ENCODE measurements around the gene RAB3A. TPM values are rescaled to one million over a fixed set of nuclear protein-coding genes. Genes with fewer than 3 reads are reported as not detected.

Gene RAB3A, protein sequence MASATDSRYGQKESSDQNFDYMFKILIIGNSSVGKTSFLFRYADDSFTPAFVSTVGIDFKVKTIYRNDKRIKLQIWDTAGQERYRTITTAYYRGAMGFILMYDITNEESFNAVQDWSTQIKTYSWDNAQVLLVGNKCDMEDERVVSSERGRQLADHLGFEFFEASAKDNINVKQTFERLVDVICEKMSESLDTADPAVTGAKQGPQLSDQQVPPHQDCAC
- total RNA-seq (1.5 TPM), polyA plus RNA-seq (ENCODE audit: insufficient read depth in 1 of 8, insufficient read length in 8 of 8, low replicate concordance in 1 of 8) (1 to 10 TPM; 3.2 to 5.4 (median 4.0) TPM)
- long read RNA-seq, donor 1, result 0 reads
- long read RNA-seq, donor 2, result 0 reads
- long read RNA-seq, donor 3, partial matches to known transcripts, result 0 of 1 reads
- long read RNA-seq, donor 3, other reads (novel, unspliced or antisense), result 0 of 1 reads
- long read RNA-seq, donor 4, partial matches to known transcripts, result 0 of 3 reads
- long read RNA-seq, donor 4, other reads (novel, unspliced or antisense), result 0 of 3 reads
- long read RNA-seq, donor 5, partial matches to known transcripts, result 0 of 4 reads
- long read RNA-seq, donor 5, other reads (novel, unspliced or antisense), result 0 of 4 reads
- long read RNA-seq, donor 6, transcript RAB3A-201 (5 exons, 1,528 nt), result major isoform, 5 of 5 reads
- long read RNA-seq, donor 6, partial matches to known transcripts, result 0 of 5 reads
- long read RNA-seq, donor 6, other reads (novel, unspliced or antisense), result 0 of 5 reads
- long read RNA-seq, donor 7, partial matches to known transcripts, result 0 of 2 reads
- long read RNA-seq, donor 7, other reads (novel, unspliced or antisense), result 0 of 2 reads
- long read RNA-seq, donor 8, partial matches to known transcripts, result 0 of 1 reads
- long read RNA-seq, donor 8, other reads (novel, unspliced or antisense), result 0 of 1 reads
- long read RNA-seq, donor 9, partial matches to known transcripts, result 0 of 1 reads
- long read RNA-seq, donor 9, other reads (novel, unspliced or antisense), result 0 of 1 reads
- long read RNA-seq, donor 10, partial matches to known transcripts, result 0 of 1 reads
- long read RNA-seq, donor 10, other reads (novel, unspliced or antisense), result 0 of 1 reads
- long read RNA-seq, donor 11, partial matches to known transcripts, result 0 of 3 reads
- long read RNA-seq, donor 11, other reads (novel, unspliced or antisense), result 0 of 3 reads

DNA sequence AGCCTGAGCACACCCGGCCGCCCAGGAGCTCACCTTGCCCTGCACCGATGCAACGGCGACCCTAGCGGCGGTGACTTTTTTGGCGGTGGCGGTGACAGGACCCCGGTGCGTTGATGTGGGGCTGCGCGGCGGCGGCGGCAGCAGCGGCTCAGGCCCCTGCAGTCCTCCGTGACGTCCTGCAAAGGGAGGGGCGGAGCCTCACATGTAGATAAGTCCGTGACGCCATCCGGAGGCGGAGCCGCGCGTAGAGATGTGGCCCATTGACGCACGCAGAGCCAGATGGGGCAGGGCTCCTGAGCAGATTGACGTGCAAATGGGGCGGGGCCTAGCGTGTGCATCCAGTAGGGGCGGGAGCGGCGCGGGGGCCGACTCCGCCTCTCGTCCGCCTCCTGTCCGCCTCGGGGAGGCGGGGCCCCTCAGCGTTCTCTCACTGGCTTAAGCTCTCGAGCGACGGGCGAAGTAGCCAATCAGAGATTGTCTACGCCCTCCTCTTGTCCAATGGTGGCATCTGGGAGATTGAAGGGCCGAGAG lies at the start of gene RAB3A:
Gene RAB3A, minus strand, starts transcription at position 180 of the 531 bp plus-strand sequence. CDS start 1,302 bp downstream, outside the sequence.
- Histone ChIP-seq H3K27ac (ENCODE audit: low read length) (peak within 1 kb of the TSS; percentile 100), H3K4me1 (ENCODE audit: control insufficient read depth, insufficient read depth, low read length) (peaks cover 26% of the 10 kb centered on the region), H3K9me3 (replicated peaks; ENCODE audit: control insufficient read depth, low read depth, low read length) (no peaks in the 10 kb centered on the region), H3K27me3 (ENCODE audit: control insufficient read depth, insufficient read depth, low read length) (peaks cover 8% of the 10 kb centered on the region), H3K4me3 (ENCODE audit: low read length) (peak within 1 kb of the TSS; percentile 77), H3K36me3 (ENCODE audit: control insufficient read depth, insufficient read depth, low read length) (peaks cover 7% of the 10 kb centered on the region)
- under 1% methylated on average over 50 of the region's 50 CpGs for WGBS (ENCODE audit: insufficient coverage)
- DNase-seq, result peak; percentile 100

GRCh38 chr19:18253130-18253529 lies 49.3 kb upstream of the RAB3A start:
- H3K27me3 ChIP-seq (ENCODE audit: control insufficient read depth, insufficient read depth, low read length), result peaks cover 12% of the 10 kb centered on the region
- H3K27ac ChIP-seq (ENCODE audit: low read length), result no peak overlapping the region
- DNase-seq, result no peak
- H3K4me3 ChIP-seq (ENCODE audit: low read length), result no peak overlapping the region
- H3K4me1 ChIP-seq (ENCODE audit: control insufficient read depth, insufficient read depth, low read length), result no peaks in the 10 kb centered on the region
- H3K9me3 ChIP-seq (replicated peaks; ENCODE audit: control insufficient read depth, low read depth, low read length), result peaks cover 7% of the 10 kb centered on the region
- peaks cover 13% of the 10 kb centered on the region for H3K36me3 ChIP-seq (ENCODE audit: control insufficient read depth, insufficient read depth, low read length)
- WGBS (ENCODE audit: insufficient coverage), result no CpG with 5 or more reads among the region's 4 CpGs

DNA sequence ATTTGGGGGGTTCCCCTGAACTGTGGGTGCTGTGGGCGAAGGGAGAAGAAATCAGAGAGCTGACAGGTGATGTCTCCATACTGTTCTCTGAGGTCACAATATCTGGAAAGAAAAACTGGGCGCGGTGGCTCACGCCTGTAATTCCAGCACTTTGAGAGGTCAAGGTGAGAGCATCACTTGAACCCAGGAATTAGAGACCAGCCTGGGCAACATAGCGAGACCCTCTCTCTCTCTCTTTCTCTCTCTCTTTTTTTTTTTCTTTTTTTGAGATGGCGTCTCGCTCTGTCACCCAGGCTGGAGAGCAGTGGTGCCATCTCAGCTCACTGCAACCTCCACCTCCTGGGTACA lies 48.5 kb upstream of the RAB3A start:
- Histone ChIP-seq H3K4me1 (ENCODE audit: control insufficient read depth, insufficient read depth, low read length) (no peaks in the 10 kb centered on the region), H3K36me3 (ENCODE audit: control insufficient read depth, insufficient read depth, low read length) (peaks cover 7% of the 10 kb centered on the region), H3K9me3 (replicated peaks; ENCODE audit: control insufficient read depth, low read depth, low read length) (peaks cover 7% of the 10 kb centered on the region), H3K27ac (ENCODE audit: low read length) (no peak overlapping the region), H3K27me3 (ENCODE audit: control insufficient read depth, insufficient read depth, low read length) (peaks cover 12% of the 10 kb centered on the region), H3K4me3 (ENCODE audit: low read length) (no peak overlapping the region)
- WGBS (ENCODE audit: insufficient coverage), result 77% methylated on average over 6 of the region's 7 CpGs
- DNase-seq, result no peak

DNA sequence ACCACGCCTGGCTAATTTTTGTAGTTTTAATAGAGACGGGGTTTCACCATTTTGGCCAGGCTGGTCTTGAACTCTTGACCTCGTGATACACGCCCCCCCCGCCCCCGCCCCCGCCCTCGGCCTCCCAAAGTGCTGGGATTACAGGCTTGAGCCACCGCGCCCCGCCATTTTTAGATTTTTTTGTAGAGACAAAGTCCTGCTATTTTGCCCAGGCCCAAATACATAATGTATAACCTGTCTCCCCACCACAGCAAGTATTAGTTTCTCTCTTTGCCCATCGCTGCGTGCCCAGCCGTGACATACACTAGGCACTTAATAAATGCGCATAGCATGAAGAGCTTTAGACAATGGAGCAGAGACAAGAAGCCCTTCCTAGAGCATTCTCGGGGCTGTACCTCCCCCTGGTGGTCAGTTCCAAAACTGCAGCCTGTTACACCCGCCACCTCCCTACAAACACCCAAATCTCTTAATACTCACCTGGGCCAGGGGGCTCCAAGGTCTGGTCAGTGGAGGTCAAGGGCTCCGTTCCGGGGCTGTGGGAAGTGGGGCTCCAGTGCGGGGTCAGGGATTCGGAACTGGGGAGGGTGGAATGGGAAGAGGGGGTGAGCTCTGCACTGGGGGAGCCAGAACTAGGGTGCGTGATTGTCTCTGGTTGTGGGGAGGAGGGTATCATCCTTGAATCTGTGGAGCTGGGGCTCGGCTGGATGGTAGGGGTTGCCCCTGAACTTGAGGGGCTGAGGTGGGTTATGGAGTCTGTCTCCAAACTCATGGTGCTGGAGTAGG lies 47.9 kb upstream of the RAB3A start:
- peaks cover 2% of the 10 kb centered on the region for H3K36me3 ChIP-seq (ENCODE audit: control insufficient read depth, insufficient read depth, low read length)
- WGBS (ENCODE audit: insufficient coverage), result 23% methylated on average over 6 of the region's 23 CpGs
- no peak overlapping the region for H3K27ac ChIP-seq (ENCODE audit: low read length)
- H3K27me3 ChIP-seq (ENCODE audit: control insufficient read depth, insufficient read depth, low read length), result peaks cover 12% of the 10 kb centered on the region
- H3K4me3 ChIP-seq (ENCODE audit: low read length), result no peak overlapping the region
- peak; percentile 70 for DNase-seq
- no peaks in the 10 kb centered on the region for H3K4me1 ChIP-seq (ENCODE audit: control insufficient read depth, insufficient read depth, low read length)
- peaks cover 7% of the 10 kb centered on the region for H3K9me3 ChIP-seq (replicated peaks; ENCODE audit: control insufficient read depth, low read depth, low read length)

DNA sequence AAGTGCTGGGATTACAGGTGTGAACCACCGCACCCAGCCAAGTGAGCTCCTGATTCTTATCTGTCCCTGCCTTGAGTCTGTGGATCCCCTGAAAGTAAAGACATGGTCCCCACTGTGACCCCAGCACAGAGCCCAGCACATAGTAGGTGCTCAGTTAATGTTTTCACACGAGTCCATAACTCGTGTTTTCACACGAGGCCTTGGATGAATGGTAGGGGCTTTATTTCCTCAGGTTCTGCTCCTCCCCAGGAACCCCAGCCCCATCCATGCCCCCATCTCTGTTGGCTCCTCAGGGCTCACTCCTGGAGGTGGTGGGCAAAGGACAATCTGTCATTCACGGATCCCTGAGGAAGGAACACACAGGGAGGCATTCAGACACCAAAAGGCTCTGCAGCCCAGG lies 46.0 kb upstream of the RAB3A start:
- Histone ChIP-seq H3K27me3 (ENCODE audit: control insufficient read depth, insufficient read depth, low read length) (peaks cover 11% of the 10 kb centered on the region), H3K4me3 (ENCODE audit: low read length) (no peak overlapping the region), H3K27ac (ENCODE audit: low read length) (no peak overlapping the region), H3K9me3 (replicated peaks; ENCODE audit: control insufficient read depth, low read depth, low read length) (peaks cover 7% of the 10 kb centered on the region), H3K4me1 (ENCODE audit: control insufficient read depth, insufficient read depth, low read length) (no peaks in the 10 kb centered on the region), H3K36me3 (ENCODE audit: control insufficient read depth, insufficient read depth, low read length) (no peaks in the 10 kb centered on the region)
- DNase-seq, result no peak
- 91% methylated on average over 3 of the region's 5 CpGs for WGBS (ENCODE audit: insufficient coverage)

GRCh38 chr19:18245297-18245696 lies 41.5 kb upstream of the RAB3A start:
- 70% methylated on average over 7 of the region's 7 CpGs for WGBS (ENCODE audit: insufficient coverage)
- Histone ChIP-seq H3K27ac (ENCODE audit: low read length) (no peak overlapping the region), H3K9me3 (replicated peaks; ENCODE audit: control insufficient read depth, low read depth, low read length) (peaks cover 5% of the 10 kb centered on the region), H3K4me1 (ENCODE audit: control insufficient read depth, insufficient read depth, low read length) (no peaks in the 10 kb centered on the region), H3K4me3 (ENCODE audit: low read length) (no peak overlapping the region), H3K36me3 (ENCODE audit: control insufficient read depth, insufficient read depth, low read length) (no peaks in the 10 kb centered on the region), H3K27me3 (ENCODE audit: control insufficient read depth, insufficient read depth, low read length) (peaks cover 6% of the 10 kb centered on the region)
- DNase-seq, result no peak

DNA sequence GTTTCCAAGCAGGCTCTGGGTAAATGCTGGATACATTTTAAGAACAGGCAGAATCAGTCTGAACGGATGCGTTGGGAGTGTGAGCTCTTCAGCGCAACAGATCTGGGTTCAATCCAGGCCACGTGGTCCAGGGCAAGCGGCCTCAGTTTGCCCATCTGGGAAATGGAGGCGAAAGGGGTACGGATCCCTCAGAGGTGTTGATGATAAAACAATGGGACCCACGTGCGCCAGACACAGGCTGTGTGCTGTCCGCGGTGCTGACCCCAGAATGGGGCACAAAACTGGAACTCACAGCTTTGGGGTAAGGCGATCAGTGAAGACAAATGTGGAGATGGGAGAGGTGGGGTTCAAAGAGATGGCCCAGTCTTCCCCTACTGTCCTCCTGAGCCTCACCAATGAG lies 35.5 kb upstream of the RAB3A start:
- H3K36me3 ChIP-seq (ENCODE audit: control insufficient read depth, insufficient read depth, low read length), result no peaks in the 10 kb centered on the region
- H3K27me3 ChIP-seq (ENCODE audit: control insufficient read depth, insufficient read depth, low read length), result peaks cover 12% of the 10 kb centered on the region
- WGBS (ENCODE audit: insufficient coverage), result 25% methylated on average over 11 of the region's 12 CpGs

GRCh38 chr19:18234194-18234593 lies 30.4 kb upstream of the RAB3A start:
- peaks cover 34% of the 10 kb centered on the region for H3K27me3 ChIP-seq (ENCODE audit: control insufficient read depth, insufficient read depth, low read length)
- 40% methylated on average over 4 of the region's 6 CpGs for WGBS (ENCODE audit: insufficient coverage)

More for the DNA sequence above, 35.5 kb upstream of the RAB3A start:
- Histone ChIP-seq H3K27ac (ENCODE audit: low read length) (no peak overlapping the region), H3K9me3 (replicated peaks; ENCODE audit: control insufficient read depth, low read depth, low read length) (no peaks in the 10 kb centered on the region), H3K4me1 (ENCODE audit: control insufficient read depth, insufficient read depth, low read length) (no peaks in the 10 kb centered on the region), H3K4me3 (ENCODE audit: low read length) (no peak overlapping the region)
- DNase-seq, result no peak

DNA sequence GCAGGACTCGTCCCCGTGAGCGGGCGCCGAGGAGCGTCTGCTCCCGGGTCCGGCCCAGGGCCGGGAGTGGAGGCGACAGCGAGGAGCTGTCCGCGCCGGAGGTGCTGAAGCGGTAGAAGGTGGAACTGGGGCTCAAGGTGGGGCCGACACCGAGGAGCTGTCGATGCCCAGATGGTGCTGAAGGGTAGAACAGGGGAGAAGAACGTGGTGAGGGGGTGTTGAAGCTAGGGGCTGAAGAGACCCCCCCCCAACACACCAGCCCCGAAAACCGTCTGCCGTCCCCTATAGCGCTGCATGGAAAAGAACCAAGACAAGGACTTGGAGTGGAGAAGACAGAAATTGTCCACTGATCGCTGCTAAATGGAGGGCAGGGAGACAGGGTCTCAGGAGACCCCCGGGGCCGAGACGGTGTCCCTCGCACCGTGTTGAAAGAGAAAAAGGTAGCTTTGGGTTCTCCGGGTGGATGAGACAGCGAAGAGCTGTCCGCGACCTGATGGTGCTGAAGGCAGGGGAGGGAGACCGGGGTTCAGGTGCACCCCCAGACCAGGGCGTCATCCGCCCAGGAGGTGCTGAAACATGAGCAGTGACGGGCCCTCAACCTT lies 29.5 kb upstream of the RAB3A start:
- no peak overlapping the region for H3K4me3 ChIP-seq (ENCODE audit: low read length)
- 11% methylated on average over 29 of the region's 37 CpGs for WGBS (ENCODE audit: insufficient coverage)
- peaks cover 4% of the 10 kb centered on the region for H3K9me3 ChIP-seq (replicated peaks; ENCODE audit: control insufficient read depth, low read depth, low read length)
- H3K36me3 ChIP-seq (ENCODE audit: control insufficient read depth, insufficient read depth, low read length), result no peaks in the 10 kb centered on the region
- peaks cover 3% of the 10 kb centered on the region for H3K4me1 ChIP-seq (ENCODE audit: control insufficient read depth, insufficient read depth, low read length)
- peaks cover 36% of the 10 kb centered on the region for H3K27me3 ChIP-seq (ENCODE audit: control insufficient read depth, insufficient read depth, low read length)
- no peak overlapping the region for H3K27ac ChIP-seq (ENCODE audit: low read length)
- no peak for DNase-seq

More at GRCh38 chr19:18234194-18234593, 30.4 kb upstream of the RAB3A start:
- H3K4me3 ChIP-seq (ENCODE audit: low read length), result no peak overlapping the region
- H3K4me1 ChIP-seq (ENCODE audit: control insufficient read depth, insufficient read depth, low read length), result no peaks in the 10 kb centered on the region
- peaks cover 4% of the 10 kb centered on the region for H3K9me3 ChIP-seq (replicated peaks; ENCODE audit: control insufficient read depth, low read depth, low read length)
- no peak for DNase-seq
- H3K27ac ChIP-seq (ENCODE audit: low read length), result no peak overlapping the region
- no peaks in the 10 kb centered on the region for H3K36me3 ChIP-seq (ENCODE audit: control insufficient read depth, insufficient read depth, low read length)

All from muscle of leg (tissue), 16 donors.